K562 (cell line): ENCODE results near the gene EVI5L. TPM values are rescaled to one million over a fixed set of nuclear protein-coding genes. Genes with fewer than 3 reads are reported as not detected.

Source experiments
- ATAC-seq: fragments of 200-7000 bp; cut with Tn5 transposase; 3 replicates; pipeline ENCODE4 v1.9.1; 2020; ENCODE audit warnings: moderate library complexity
- BruUV-seq: library from RNA; stranded (reverse); fragments of 400-500 nt; replicated peaks from 2 replicates; lab custom pipeline; 2021; lab: Mats Ljungman, UMichigan
- CTCF ChIA-PET: fragments of 300-600 bp; formaldehyde crosslinking; extraction: SDS; loops from one replicate; lab custom pipeline; 2021; ENCODE audit warnings: low intra/inter-chr PET ratio; lab: Yijun Ruan, JAX
- POLR2A ChIA-PET: fragments of 300-600, 350-650 bp; sonication (Branson Sonifier 250); formaldehyde crosslinking; extraction: SDS; loops from one replicate; lab custom pipeline; 2021; ENCODE audit warnings: antibody characterized with exemption, inconsistent platforms; lab: Yijun Ruan, JAX
- DNase-seq, 4 experiments: peaks; one replicate each; pipeline versions ENCODE4 v3.0.0 to v3.0.0-alpha.2; 2011 to 2018; ENCODE audit warnings: low spot score in 3 of 4, mixed read lengths in 3 of 4; ENCODE audit errors: extremely low read depth in 1 of 4
- FAIRE-seq: peaks from 2 replicates; lab custom pipeline; 2011; peaks lifted over from hg19 to GRCh38; lab: Jason Lieb, UNC
- H2AFZ ChIP-seq: 2 replicates; pipeline ENCODE4 v1.6.0; 2011; ENCODE audit warnings: low read depth, low read length, control low read depth, inconsistent platforms
- H3K27ac ChIP-seq: fragments of 200-600 bp; 3 replicates; pipeline ENCODE4 v1.8.0; 2011; ENCODE audit warnings: low read depth, mild to moderate bottlenecking, control low read depth, inconsistent platforms, low read length, moderate library complexity, mixed read lengths; ENCODE audit errors: extremely low read depth
- H3K27me3 ChIP-seq, 2 experiments: fragments of 300-600 bp in 1 of 2; 2 replicates in 1 of 2; 3 replicates in 1 of 2; pipeline versions ENCODE4 v1.6.0 to v1.8.0; 2011; ENCODE audit warnings: inconsistent platforms in 2 of 2, low read length in 2 of 2, mild to moderate bottlenecking in 1 of 2, mixed read lengths in 1 of 2, moderate library complexity in 1 of 2; ENCODE audit not compliant: control insufficient read depth in 2 of 2, insufficient read depth in 2 of 2
- H3K36me3 ChIP-seq: fragments of 300-600 bp; 3 replicates; pipeline ENCODE4 v1.8.0; 2011; ENCODE audit warnings: mild to moderate bottlenecking, low read length, inconsistent platforms; ENCODE audit not compliant: control insufficient read depth, insufficient read depth
- H3K4me1 ChIP-seq, 2 experiments: fragments of 200-600 bp in 1 of 2; replicated peaks in 1 of 2; 2 replicates in 1 of 2; 3 replicates in 1 of 2; pipeline versions ENCODE4 v1.5.1 to v1.8.0; 2011; ENCODE audit warnings: inconsistent platforms in 2 of 2, low read length in 2 of 2, mild to moderate bottlenecking in 1 of 2, mixed read lengths in 1 of 2, moderate library complexity in 1 of 2; ENCODE audit not compliant: control insufficient read depth in 2 of 2, insufficient read depth in 2 of 2
- H3K4me2 ChIP-seq: 2 replicates; pipeline ENCODE4 v1.6.1; 2011; ENCODE audit warnings: low read length, control low read depth, inconsistent platforms, mixed read lengths; ENCODE audit not compliant: insufficient read depth
- H3K4me3 ChIP-seq: fragments of 200-600 bp; sonication (generic), shearing (Covaris generic); 2 replicates; pipeline ENCODE4 v1.5.1; 2016; ENCODE audit warnings: control low read depth, inconsistent platforms
- H3K79me2 ChIP-seq: fragments of 200-600 bp; 3 replicates; pipeline ENCODE4 v1.8.0; 2011; ENCODE audit warnings: low read length, inconsistent platforms; ENCODE audit not compliant: control insufficient read depth, insufficient read depth
- H3K9ac ChIP-seq, 2 experiments: 2 replicates each; pipeline versions ENCODE4 v1.6.0 to v1.6.1; 2011; ENCODE audit warnings: low read depth in 2 of 2, low read length in 2 of 2, control low read depth in 1 of 2, inconsistent platforms in 1 of 2, mild to moderate bottlenecking in 1 of 2, mixed read lengths in 1 of 2; ENCODE audit not compliant: insufficient read depth in 1 of 2
- H3K9me1 ChIP-seq: one replicate; pipeline ENCODE4 v1.6.0; 2011; ENCODE audit warnings: inconsistent platforms, mild to moderate bottlenecking, low read length, moderate library complexity; ENCODE audit not compliant: control insufficient read depth, insufficient read depth
- H3K9me3 ChIP-seq: replicated peaks from 2 replicates; pipeline ENCODE4 v1.5.1; 2011; ENCODE audit warnings: low read depth, low read length, inconsistent platforms; ENCODE audit not compliant: control insufficient read depth, insufficient read depth
- H4K20me1 ChIP-seq: replicated peaks from 2 replicates; pipeline ENCODE4 v1.6.1; 2011; ENCODE audit warnings: low read length, inconsistent platforms, mixed read lengths; ENCODE audit not compliant: control insufficient read depth, insufficient read depth
- MEF2A ChIP-seq: IDR thresholded peaks from 2 replicates; pipeline ENCODE4 v1.6.1; 2011; ENCODE audit warnings: low read depth, mild to moderate bottlenecking, low read length, moderate library complexity; ENCODE audit not compliant: control insufficient read depth
- POLR2A ChIP-seq: fragments of 450-650 bp; conservative IDR thresholded peaks from 2 replicates; pipeline ENCODE4 v1.6.1; 2016
- POLR3A ChIP-seq: IDR thresholded peaks from 2 replicates; pipeline ENCODE4 v1.6.1; 2011; ENCODE audit warnings: borderline replicate concordance, mild to moderate bottlenecking, moderate library complexity; ENCODE audit not compliant: insufficient read length, insufficient read depth; ENCODE audit errors: extremely low read depth
- TBP ChIP-seq: optimal IDR thresholded peaks from 2 replicates; pipeline ENCODE3; 2011; ENCODE audit warnings: low read depth, low read length, improper control_type of control experiment
- WGBS: fragments of 100-300 bp; shearing (Covaris generic); methylation state at CpG from one replicate; pipeline ENCODE4 v1.1.6; 2016; ENCODE audit warnings: low coverage, mixed read lengths; ENCODE audit not compliant: insufficient coverage; ENCODE audit errors: missing lambda C conversion rate; 5-methylcytosine and 5-hydroxymethylcytosine counted together
- in situ Hi-C: fragments of 300-500 bp; cut with MboI; formaldehyde crosslinking; loops from 4 replicates; pipeline ENCODE4 v1.15.0; 2018; ENCODE audit warnings: inconsistent platforms, mixed read lengths
- intact Hi-C: fragments of 100-400 bp; cut with micrococcal nuclease; formaldehyde crosslinking; loops from 2 replicates; pipeline ENCODE4 v1.14.2; 2022
- polyA plus RNA-seq, 8 experiments: library from polyadenylated mRNA; depleted of rRNA in 4 of 8; stranded (reverse) in 5 of 8; unstranded in 3 of 8; fragments of >200 nt; fragmentation: Nextera tagmentation in 2 of 8; fragmentation: Illumina TruSeq in 1 of 8; extraction: Ambion mirVana in 2 of 8; extraction: Trizol in 1 of 8; gene quantifications; 2 replicates each; pipeline versions ENCODE4 v1.2.1 to v1.2.3, GENCODE V29; 2011 to 2014; ENCODE audit warnings: inconsistent platforms in 1 of 8, missing spikeins in 1 of 8
- total RNA-seq, 7 experiments: library from RNA; depleted of rRNA in 6 of 7; stranded (reverse); fragments of >200 nt in 6 of 7; fragmentation: Illumina TruSeq in 2 of 7; extraction: Trizol in 2 of 7; gene quantifications; 2 replicates each; pipeline versions ENCODE4 v1.2.1 to v1.2.3, GENCODE V29; 2011 to 2021; ENCODE audit warnings: low replicate concordance in 1 of 7

Gene EVI5L
- total and polyA plus RNA-seq, 9 of the 15 experiments (the other 6 are each of a cell fraction or from before 2014, with no cell fraction given): 0.69 to 1.8 (median 1.2) TPM; not detected in 2

DNA sequence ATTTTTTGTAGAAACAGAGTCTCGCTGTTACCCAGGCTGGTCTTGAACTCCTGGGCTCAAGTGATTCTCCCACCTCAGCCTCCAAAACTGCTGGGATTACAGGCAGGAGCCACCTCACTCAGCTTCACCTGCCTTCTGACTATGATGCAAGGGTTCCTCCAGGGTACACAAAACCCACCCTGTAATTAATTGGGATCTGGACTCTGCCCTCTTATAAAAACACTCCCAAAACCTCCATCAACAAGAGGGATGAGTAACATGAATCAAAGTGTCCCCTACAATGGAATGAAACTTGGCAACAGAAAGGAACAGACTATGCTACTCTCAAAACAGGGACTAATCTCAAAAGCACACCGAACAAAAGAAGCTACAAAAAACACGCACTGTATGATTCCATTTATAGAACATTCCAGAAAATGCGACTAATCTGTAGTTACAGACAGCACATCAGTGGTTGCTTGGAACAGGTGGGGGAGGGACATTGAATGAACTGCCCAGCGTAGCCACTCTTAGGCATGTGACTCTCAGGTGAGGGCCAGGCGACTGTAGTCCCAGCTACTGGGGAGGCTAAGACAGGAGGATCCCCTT, 47.3 kb downstream of the EVI5L start:
- Histone ChIP-seq H2AFZ (peak overlapping the region; percentile 51; the same call in 1 of the 2 replicates), H3K4me1 (peaks cover 7 to 42% of the 10 kb centered on the region in 2 experiments; a peak in 4 of 5 replicates), H3K4me2 (no peak overlapping the region), H3K9ac (no peak overlapping the region), H3K27ac (no peak overlapping the region), H3K79me2 (no peaks in the 10 kb centered on the region), H3K36me3 (no peaks in the 10 kb centered on the region), H3K9me3 (no peaks in the 10 kb centered on the region), H3K4me3 (no peak overlapping the region), H3K9me1 (no peaks in the 10 kb centered on the region), H3K27me3 (no peaks in the 10 kb centered on the region; a peak in 1 of 5 replicates), H4K20me1 (peaks cover 4% of the 10 kb centered on the region; the same call in 1 of the 2 replicates)
- no peak for TF ChIP-seq POLR3A
- peak; percentile 41 for TF ChIP-seq TBP
- TF ChIP-seq POLR2A: peak; percentile 56; the same call in 1 of the 2 replicates
- TF ChIP-seq MEF2A: peak; percentile 55; the same call in 1 of the 2 replicates
- POLR2A ChIA-PET: interaction anchor here (1.0 to 1.9 kb wide), 2 partner anchors 8 to 43 kb away, joined by 4 to 6 read pairs; partner anchors contain the start of gene SNAPC2
- in situ Hi-C loops: no loop called here
- CTCF ChIA-PET: no interaction called here
- no peak for DNase-seq
- intact Hi-C loops: no loop called here
- no TSS peak for BruUV-seq
- 33% methylated on average over 6 of the region's 6 CpGs for WGBS
- ATAC-seq: no peak; the same call in 2 of the 3 replicates
- peak; percentile 72 for FAIRE-seq
